Liver (tissue), 9 donors: Measurements from ENCODE around the gene DUSP16. TPM values are rescaled to one million over a fixed set of nuclear protein-coding genes. Genes with fewer than 3 reads are reported as not detected.

Experiments used
- DNase-seq: peaks from one replicate; pipeline ENCODE4 v3.0.0-alpha.2; 2017; ENCODE audit warnings: low spot score
- H3K27ac ChIP-seq, 2 donors: one replicate each; pipeline ENCODE4 v1.7.0; 2013; ENCODE audit warnings: inconsistent platforms in 2 of 2, low read length in 2 of 2, control low read depth in 1 of 2, low read depth in 1 of 2, mild to moderate bottlenecking in 1 of 2
- H3K27me3 ChIP-seq, 4 donors: one replicate each; pipeline versions ENCODE4 v1.6.1 to v1.7.0; 2013; ENCODE audit warnings: low read length in 3 of 4, inconsistent platforms in 1 of 4, mild to moderate bottlenecking in 1 of 4, moderate library complexity in 1 of 4; ENCODE audit not compliant: control insufficient read depth in 4 of 4, insufficient read depth in 4 of 4
- H3K36me3 ChIP-seq, 4 donors: one replicate each; pipeline versions ENCODE4 v1.6.1 to v1.7.0; 2013; ENCODE audit warnings: low read length in 3 of 4, mild to moderate bottlenecking in 3 of 4, low read depth in 1 of 4, moderate library complexity in 1 of 4; ENCODE audit not compliant: control insufficient read depth in 4 of 4, insufficient read depth in 3 of 4
- H3K4me1 ChIP-seq, 4 donors: one replicate each; pipeline versions ENCODE4 v1.6.1 to v1.7.0; 2013; ENCODE audit warnings: low read length in 3 of 4, mild to moderate bottlenecking in 3 of 4, moderate library complexity in 1 of 4; ENCODE audit not compliant: control insufficient read depth in 4 of 4, insufficient read depth in 4 of 4
- H3K4me3 ChIP-seq, 3 donors: one replicate each; pipeline versions ENCODE4 v1.6.1 to v1.7.0; 2013; ENCODE audit warnings: low read length in 3 of 3, control low read depth in 1 of 3, low read depth in 1 of 3, mild to moderate bottlenecking in 1 of 3
- H3K9ac ChIP-seq, 2 donors: one replicate each; pipeline ENCODE4 v1.7.0; 2013; ENCODE audit warnings: low read length in 2 of 2, mild to moderate bottlenecking in 2 of 2, moderate library complexity in 2 of 2, control low read depth in 1 of 2, low read depth in 1 of 2
- H3K9me3 ChIP-seq, 4 donors: one replicate each; pipeline versions ENCODE4 v1.6.1 to v1.7.0; 2013; ENCODE audit warnings: low read length in 3 of 4; ENCODE audit not compliant: control insufficient read depth in 4 of 4
- CTCF ChIP-seq: fragments of 150-350 bp; IDR thresholded peaks from 2 replicates; pipeline ENCODE4 v1.5.1; 2017; ENCODE audit warnings: improper control_type of control experiment, low read depth, low read length; ENCODE audit not compliant: missing input control
- EGR1 ChIP-seq, 2 donors: IDR thresholded peaks; 2 replicates each; pipeline ENCODE4 v1.6.1; 2016 to 2018; ENCODE audit warnings: antibody characterized with exemption in 2 of 2, low read depth in 2 of 2
- FOXA1 ChIP-seq: IDR thresholded peaks from 2 replicates; pipeline ENCODE4 v1.6.1; 2016; ENCODE audit warnings: antibody characterized with exemption
- FOXA2 ChIP-seq: IDR thresholded peaks from 2 replicates; pipeline ENCODE4 v1.6.1; 2016; ENCODE audit warnings: antibody characterized with exemption
- GABPA ChIP-seq, 2 donors: IDR thresholded peaks in 1 of 2; conservative IDR thresholded peaks in 1 of 2; 2 replicates each; pipeline ENCODE4 v1.6.1; 2016; ENCODE audit warnings: antibody characterized with exemption in 2 of 2, mild to moderate bottlenecking in 1 of 2, moderate library complexity in 1 of 2
- HNF4A ChIP-seq, 2 donors: conservative IDR thresholded peaks; 2 replicates each; pipeline ENCODE4 v1.6.1; 2016; ENCODE audit warnings: antibody characterized with exemption in 2 of 2, mild to moderate bottlenecking in 2 of 2
- HNF4G ChIP-seq: IDR thresholded peaks from 2 replicates; pipeline ENCODE4 v1.6.1; 2016; ENCODE audit warnings: antibody characterized with exemption
- JUND ChIP-seq, 2 donors: IDR thresholded peaks; 2 replicates each; pipeline ENCODE4 v1.6.1; 2016; ENCODE audit warnings: antibody characterized with exemption in 2 of 2
- MAX ChIP-seq: IDR thresholded peaks from 2 replicates; pipeline ENCODE4 v1.6.1; 2016; ENCODE audit warnings: antibody characterized with exemption
- NR2F2 ChIP-seq: IDR thresholded peaks from 2 replicates; pipeline ENCODE4 v1.6.1; 2016; ENCODE audit warnings: antibody characterized with exemption
- RAD21 ChIP-seq, 2 donors: IDR thresholded peaks; 2 replicates each; pipeline ENCODE4 v1.6.1; 2016; ENCODE audit warnings: antibody characterized with exemption in 2 of 2, mild to moderate bottlenecking in 2 of 2
- RXRA ChIP-seq, 2 donors: IDR thresholded peaks; 2 replicates each; pipeline ENCODE4 v1.6.1; 2017 to 2018; ENCODE audit warnings: antibody characterized with exemption in 2 of 2, mild to moderate bottlenecking in 1 of 2
- SP1 ChIP-seq: IDR thresholded peaks from 2 replicates; pipeline ENCODE4 v1.6.1; 2018; ENCODE audit warnings: antibody characterized with exemption, mild to moderate bottlenecking
- TAF1 ChIP-seq: conservative IDR thresholded peaks from 2 replicates; pipeline ENCODE4 v1.6.1; 2016; ENCODE audit warnings: antibody characterized with exemption, mild to moderate bottlenecking
- YY1 ChIP-seq: IDR thresholded peaks from 2 replicates; pipeline ENCODE4 v1.6.1; 2016; ENCODE audit warnings: antibody characterized with exemption, mild to moderate bottlenecking
- WGBS: extraction: QIAGEN DNeasy Blood & Tissue Kit; methylation state at CpG from one replicate; pipeline ENCODE4 v1.1.7; 2013; 5-methylcytosine and 5-hydroxymethylcytosine counted together
- polyA plus RNA-seq, 2 donors: library from polyadenylated mRNA; stranded (reverse) in 1 of 2; unstranded in 1 of 2; fragments of 200-250 nt in 1 of 2; fragments of >200 nt in 1 of 2; fragmentation: Nextera tagmentation in 1 of 2; extraction: Ambion mirVana in 1 of 2; gene quantifications; one replicate each; pipeline versions ENCODE4 v1.2.1 to v1.2.3, GENCODE V29; 2013 to 2015
- total RNA-seq, 2 donors: library from RNA; depleted of rRNA; stranded (reverse); fragments of >200 nt; gene quantifications; one replicate each; pipeline ENCODE4 v1.2.3, GENCODE V29; 2014
- TF ChIP-seq, protein P1 (sequence below): IDR thresholded peaks from 2 replicates; pipeline ENCODE4 v1.6.1; 2016; ENCODE audit warnings: antibody characterized with exemption
- TF ChIP-seq, protein P2 (sequence below): IDR thresholded peaks from 2 replicates; pipeline ENCODE4 v1.6.1; 2016; ENCODE audit warnings: antibody characterized with exemption, mild to moderate bottlenecking
- TF ChIP-seq, protein P3 (sequence below): IDR thresholded peaks from 2 replicates; pipeline ENCODE4 v1.6.1; 2016; ENCODE audit warnings: antibody characterized with exemption
- donor health status: healthy.
- donor health status: healthy.
- donor health status: healthy.
- donor health status: healthy.
- donor health status: healthy.

The DUSP16 gene
- total and polyA plus RNA-seq, 4 donors: 7.8 to 56.4 (median 19.1) TPM

- H3K27me3 ChIP-seq: no peaks in the 10 kb centered on the region
- peak overlapping the region in 1 of 3 donors; percentile 18 for H3K4me3 ChIP-seq
- peaks cover 0 to 4% (median 0%) of the 10 kb centered on the region in 4 donors for H3K36me3 ChIP-seq
- H3K27ac ChIP-seq: peak overlapping the region; percentile 88 to 96
- H3K9ac ChIP-seq: peak overlapping the region; percentile 56 to 96
- no peaks in the 10 kb centered on the region for H3K9me3 ChIP-seq
- H3K4me1 ChIP-seq: peaks cover 6 to 24% (median 12%) of the 10 kb centered on the region in 4 donors
- WGBS: 79% methylated on average over 3 of the region's 3 CpGs
- DNase-seq: no peak
- TF ChIP-seq YY1 (no peak), RAD21 (IDR thresholded peaks at IDR 0.05) (no peak), FOXA1 (no peak)
These were observed 56.2 kb downstream of the DUSP16 start for GRCh38 chr12:12506496-12506890.

DNA sequence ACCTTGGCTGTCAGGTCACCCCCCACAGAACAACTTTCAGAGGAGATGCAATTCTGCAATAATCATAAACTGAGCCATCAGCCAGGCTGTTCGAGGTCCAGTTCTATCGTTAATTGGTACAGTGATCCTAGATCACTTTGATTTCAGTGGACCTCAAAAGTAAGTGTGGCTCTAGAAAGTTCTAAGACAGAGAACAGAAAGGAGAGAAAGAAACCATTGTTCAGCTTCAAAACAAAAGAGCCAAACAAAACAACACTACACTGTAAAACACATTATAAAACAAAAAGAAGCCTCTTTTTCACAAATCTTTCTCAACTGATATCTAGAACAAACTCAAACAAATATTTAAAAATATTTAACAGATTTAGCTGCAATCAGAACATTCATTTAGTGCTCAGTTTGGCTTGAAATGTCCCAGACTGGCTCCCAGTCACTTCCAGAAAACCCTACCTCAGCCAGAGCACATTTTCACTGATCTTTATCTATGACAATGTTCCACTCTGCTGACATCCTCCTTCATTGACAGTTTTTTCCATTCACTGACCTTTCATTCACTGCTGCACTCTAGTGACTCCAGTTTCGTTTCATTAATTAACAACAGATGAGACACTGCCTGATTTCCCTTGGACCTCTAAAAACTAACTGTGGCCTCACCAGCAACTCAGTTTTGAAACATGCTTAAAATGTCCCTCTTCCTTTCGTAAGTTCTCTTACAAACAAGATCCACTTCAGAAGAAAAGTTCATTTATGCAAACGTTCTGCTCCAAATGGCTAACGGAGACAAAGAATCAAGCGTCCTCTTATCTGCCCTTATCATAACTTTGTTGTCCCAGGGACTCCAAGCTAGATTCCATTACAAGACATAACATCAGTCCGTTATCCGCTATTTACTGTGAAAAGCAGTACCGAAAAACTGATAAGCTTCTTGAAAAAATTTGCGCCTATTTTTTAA lies 56.8 kb downstream of the DUSP16 start:
- Histone ChIP-seq H3K27ac (peak overlapping the region; percentile 88 to 96), H3K27me3 (no peaks in the 10 kb centered on the region), H3K9me3 (no peaks in the 10 kb centered on the region), H3K4me3 (peak overlapping the region in 1 of 3 donors; percentile 18), H3K4me1 (peaks cover 7 to 21% (median 12%) of the 10 kb centered on the region in 4 donors), H3K36me3 (peaks cover 0 to 4% (median 0%) of the 10 kb centered on the region in 4 donors), H3K9ac (peak overlapping the region; percentile 56 to 96)
- no peak for DNase-seq
- TF ChIP-seq EGR1 (IDR thresholded peaks at IDR 0.05; ENCODE audit: low read depth in 2 of 2) (peak; percentile 92 to 95), NR2F2 (peak; percentile 88), HNF4A (conservative IDR thresholded peaks at IDR 0.05) (peak; percentile 77 to 82), CTCF (no peak), TAF1 (peak; percentile 52), YY1 (peak; percentile 85), RAD21 (IDR thresholded peaks at IDR 0.05) (peak; percentile 61 to 75), MAX (peak; percentile 89), JUND (IDR thresholded peaks at IDR 0.05) (peak; percentile 96), SP1 (peak; percentile 100), GABPA (IDR thresholded peaks at IDR 0.05 in 1 of 2, conservative IDR thresholded peaks at IDR 0.05 in 1 of 2) (no peak), HNF4G (no peak), FOXA2 (peak; percentile 69), RXRA (IDR thresholded peaks at IDR 0.05) (peak; percentile 99 to 100), FOXA1 (peak; percentile 77)
- TF ChIP-seq, protein P1, sequence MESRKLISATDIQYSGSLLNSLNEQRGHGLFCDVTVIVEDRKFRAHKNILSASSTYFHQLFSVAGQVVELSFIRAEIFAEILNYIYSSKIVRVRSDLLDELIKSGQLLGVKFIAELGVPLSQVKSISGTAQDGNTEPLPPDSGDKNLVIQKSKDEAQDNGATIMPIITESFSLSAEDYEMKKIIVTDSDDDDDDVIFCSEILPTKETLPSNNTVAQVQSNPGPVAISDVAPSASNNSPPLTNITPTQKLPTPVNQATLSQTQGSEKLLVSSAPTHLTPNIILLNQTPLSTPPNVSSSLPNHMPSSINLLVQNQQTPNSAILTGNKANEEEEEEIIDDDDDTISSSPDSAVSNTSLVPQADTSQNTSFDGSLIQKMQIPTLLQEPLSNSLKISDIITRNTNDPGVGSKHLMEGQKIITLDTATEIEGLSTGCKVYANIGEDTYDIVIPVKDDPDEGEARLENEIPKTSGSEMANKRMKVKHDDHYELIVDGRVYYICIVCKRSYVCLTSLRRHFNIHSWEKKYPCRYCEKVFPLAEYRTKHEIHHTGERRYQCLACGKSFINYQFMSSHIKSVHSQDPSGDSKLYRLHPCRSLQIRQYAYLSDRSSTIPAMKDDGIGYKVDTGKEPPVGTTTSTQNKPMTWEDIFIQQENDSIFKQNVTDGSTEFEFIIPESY: peak; percentile 55
- TF ChIP-seq, protein P2, sequence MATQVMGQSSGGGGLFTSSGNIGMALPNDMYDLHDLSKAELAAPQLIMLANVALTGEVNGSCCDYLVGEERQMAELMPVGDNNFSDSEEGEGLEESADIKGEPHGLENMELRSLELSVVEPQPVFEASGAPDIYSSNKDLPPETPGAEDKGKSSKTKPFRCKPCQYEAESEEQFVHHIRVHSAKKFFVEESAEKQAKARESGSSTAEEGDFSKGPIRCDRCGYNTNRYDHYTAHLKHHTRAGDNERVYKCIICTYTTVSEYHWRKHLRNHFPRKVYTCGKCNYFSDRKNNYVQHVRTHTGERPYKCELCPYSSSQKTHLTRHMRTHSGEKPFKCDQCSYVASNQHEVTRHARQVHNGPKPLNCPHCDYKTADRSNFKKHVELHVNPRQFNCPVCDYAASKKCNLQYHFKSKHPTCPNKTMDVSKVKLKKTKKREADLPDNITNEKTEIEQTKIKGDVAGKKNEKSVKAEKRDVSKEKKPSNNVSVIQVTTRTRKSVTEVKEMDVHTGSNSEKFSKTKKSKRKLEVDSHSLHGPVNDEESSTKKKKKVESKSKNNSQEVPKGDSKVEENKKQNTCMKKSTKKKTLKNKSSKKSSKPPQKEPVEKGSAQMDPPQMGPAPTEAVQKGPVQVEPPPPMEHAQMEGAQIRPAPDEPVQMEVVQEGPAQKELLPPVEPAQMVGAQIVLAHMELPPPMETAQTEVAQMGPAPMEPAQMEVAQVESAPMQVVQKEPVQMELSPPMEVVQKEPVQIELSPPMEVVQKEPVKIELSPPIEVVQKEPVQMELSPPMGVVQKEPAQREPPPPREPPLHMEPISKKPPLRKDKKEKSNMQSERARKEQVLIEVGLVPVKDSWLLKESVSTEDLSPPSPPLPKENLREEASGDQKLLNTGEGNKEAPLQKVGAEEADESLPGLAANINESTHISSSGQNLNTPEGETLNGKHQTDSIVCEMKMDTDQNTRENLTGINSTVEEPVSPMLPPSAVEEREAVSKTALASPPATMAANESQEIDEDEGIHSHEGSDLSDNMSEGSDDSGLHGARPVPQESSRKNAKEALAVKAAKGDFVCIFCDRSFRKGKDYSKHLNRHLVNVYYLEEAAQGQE: peak; percentile 86
- TF ChIP-seq, protein P3, sequence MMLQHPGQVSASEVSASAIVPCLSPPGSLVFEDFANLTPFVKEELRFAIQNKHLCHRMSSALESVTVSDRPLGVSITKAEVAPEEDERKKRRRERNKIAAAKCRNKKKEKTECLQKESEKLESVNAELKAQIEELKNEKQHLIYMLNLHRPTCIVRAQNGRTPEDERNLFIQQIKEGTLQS: peak; percentile 89
- 29% methylated on average over 11 of the region's 11 CpGs for WGBS
